NAMALWA (cell line): ENCODE data around the gene APOL1.
"Not testable (repeated sequence)": the region's sequence is repeated elsewhere in the genome, so short reads cannot be mapped to it uniquely, and the experiment has no call there.

Source experiments
- DNase-seq: peaks from one replicate; pipeline ENCODE4 v3.0.0-alpha.2; 2015; ENCODE audit warnings: low spot score

The APOL1 gene

DNA sequence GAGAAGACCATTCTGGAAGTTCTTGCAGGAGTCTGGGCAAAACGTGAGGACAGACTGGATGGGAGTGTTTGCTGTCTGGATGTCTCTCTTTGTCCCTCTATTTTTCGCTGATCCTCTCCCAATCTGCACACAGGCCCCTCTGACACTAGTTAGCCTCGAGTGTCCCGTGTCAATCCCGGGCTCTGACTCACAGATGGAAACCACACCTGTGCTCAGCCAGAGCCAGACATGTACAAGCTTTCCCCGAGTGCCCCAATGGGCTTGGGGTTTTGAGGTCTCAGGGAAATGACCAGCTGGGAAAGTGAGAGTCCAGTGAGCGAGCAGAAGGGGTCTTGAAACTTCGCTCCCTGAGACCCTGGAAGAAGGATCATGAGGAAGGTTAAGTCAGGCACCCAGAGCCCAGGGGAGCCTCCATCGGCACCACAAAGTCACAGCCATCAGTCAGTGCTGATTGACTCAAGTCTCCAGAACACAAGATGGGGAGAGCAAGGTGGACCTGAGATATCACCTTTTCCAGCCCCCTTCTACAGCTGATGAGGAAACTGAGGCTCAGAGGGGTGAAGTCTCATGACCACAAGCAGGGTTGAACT is 27.5 kb upstream of the APOL1 start:
- DNase-seq: no peak

GRCh38 chr22:36226189-36226588 is 26.7 kb upstream of the APOL1 start:
- no peak for DNase-seq

DNA sequence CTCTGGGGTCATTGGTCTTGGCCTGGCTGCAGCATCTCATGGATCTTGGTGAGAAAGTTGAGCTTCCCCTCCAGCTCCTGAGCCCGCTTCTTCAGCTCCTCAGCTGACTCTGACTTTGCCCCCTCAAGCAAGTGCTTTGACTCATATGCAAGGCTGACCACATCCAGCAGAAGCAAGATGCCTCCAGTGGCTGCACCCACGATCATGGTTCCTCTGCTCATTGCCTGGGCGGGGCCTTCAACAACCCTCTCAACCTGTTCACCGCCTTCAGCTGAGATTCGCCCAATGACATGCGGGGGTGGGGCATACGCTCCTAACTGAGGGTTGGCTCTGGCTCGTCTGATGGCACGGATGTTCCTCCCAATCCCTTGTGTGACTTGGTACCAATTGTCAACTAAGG is 25.5 kb upstream of the APOL1 start:
- DNase-seq: no peak

DNA sequence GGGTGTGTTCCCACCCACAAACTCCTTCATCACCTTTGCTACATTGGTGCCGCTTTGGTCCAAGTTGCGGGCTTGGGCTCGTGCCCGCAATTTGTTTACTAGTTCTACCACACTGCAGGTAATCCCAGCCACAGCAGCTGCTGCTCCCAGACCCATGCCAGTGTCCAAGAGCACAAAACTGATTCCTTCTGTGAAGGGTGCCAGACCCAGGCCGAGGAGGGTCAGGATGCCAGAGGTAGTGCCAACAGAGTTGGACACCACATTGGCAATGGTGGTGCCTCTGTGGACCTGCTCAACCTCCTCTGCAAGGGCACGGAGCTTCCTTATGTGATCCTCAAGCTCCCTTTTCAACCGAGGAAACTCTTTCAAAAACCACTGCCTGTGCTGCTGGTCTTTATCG is 25.1 kb upstream of the APOL1 start:
- DNase-seq: no peak

GRCh38 chr22:36228369-36228768 is 24.6 kb upstream of the APOL1 start:
- DNase-seq: not testable (repeated sequence)

DNA sequence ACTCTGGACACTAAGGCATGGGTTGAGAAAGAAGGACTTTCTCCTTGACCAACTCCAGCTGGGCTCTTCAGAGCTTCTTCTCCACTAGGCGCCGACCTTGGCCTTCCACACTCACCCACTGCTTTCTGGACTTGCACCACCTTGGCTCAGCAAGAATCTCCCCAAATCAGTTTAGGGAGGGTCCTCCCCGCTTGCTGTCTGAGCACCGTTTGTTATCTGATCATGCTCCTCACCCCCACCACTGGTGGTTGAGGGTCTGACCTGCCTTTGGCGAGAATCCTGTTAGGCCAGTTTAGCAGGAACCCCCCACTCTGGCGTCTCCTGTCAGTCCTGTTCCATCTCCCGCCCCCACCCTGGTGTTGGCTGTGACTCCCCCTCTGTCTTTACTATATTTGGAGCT is 24.0 kb upstream of the APOL1 start:
- DNase-seq: no peak

- DNase-seq: not testable (repeated sequence)
Observed at GRCh38 chr22:36229649-36230048, 23.3 kb upstream of the APOL1 start.

DNA sequence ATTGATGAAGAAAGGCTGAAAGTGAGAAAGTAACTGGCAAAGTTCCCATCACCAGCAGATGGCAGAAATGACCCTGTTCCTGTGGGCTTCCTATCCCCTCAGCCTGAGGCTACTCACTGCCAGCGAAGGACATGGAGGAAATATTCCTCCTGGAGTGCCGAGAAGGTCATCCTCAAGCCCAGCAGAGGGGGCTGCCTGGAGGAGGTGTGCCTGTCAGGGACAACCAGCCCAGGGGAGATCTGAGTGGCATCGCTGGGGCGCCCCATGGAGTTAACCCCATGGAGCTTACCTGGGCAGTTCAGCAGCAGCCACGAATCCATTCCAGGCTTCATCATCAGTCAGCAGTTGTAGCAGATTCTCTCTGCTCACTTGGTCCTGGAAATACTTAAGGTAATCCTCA is 21.9 kb upstream of the APOL1 start:
- DNase-seq: not testable (repeated sequence)

DNA sequence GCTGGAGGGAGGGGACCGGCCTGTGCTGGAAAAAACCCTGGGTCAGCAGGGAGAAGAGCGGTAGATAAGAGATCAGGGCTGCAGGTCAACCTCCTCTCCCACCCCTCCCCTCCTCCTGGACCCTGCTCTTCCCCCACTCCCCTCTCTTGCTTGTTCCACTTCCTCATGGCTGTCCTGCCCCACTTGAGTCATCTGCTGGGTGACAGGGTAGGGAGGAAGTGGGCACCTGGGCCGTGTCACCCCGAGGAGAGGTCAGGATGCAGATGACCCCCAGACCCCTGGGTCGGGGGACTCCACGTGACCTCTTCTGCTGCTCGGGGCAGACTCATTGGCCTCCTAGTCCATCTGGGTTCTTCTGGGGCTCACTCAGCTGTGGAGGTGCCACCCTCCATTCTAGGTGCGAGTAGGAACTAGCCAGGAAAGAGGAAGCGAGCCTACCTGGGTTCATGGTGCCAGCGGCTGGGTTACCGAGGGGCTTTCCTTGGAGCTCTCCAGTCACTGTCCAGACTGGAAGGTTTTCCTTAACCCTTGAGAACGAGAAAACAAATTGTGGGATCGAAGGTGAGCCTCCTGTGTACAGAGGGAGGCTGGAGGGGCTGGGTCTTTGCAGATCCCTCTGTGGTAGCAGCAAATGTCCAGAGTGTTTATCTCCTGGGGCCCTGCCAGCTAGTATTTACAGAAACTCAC is 20.1 kb upstream of the APOL1 start:
- DNase-seq: no peak

DNA sequence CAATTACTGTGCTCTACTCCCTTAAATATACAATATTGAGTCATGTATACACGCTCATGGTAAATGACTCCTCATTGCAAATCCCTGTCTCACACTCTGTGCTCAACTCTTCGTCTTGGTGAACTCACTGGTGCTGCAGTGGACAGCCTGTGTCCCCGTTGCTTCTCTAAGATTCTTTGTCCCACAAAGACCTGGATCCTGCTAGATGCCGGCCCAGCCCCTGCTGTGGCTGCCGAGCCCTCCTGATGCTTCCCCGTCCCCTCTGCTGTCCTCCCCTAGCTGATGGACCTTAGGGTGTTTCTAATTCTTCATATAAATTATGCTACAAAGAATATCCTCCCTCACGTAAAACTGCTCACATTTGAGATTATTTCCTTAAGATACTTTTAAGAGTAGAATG is 19.1 kb upstream of the APOL1 start:
- no peak for DNase-seq

- DNase-seq: no peak
Observed at GRCh38 chr22:36234213-36234612, 18.7 kb upstream of the APOL1 start.

- DNase-seq: no peak
Observed at GRCh38 chr22:36234919-36235318, 18.0 kb upstream of the APOL1 start.

- DNase-seq: no peak
Observed at GRCh38 chr22:36235585-36235984, 17.3 kb upstream of the APOL1 start.

GRCh38 chr22:36236388-36237319 is 16.3 kb upstream of the APOL1 start:
- no peak for DNase-seq

- DNase-seq: peak; percentile 46
Observed at GRCh38 chr22:36237462-36238372, 15.2 kb upstream of the APOL1 start.

DNA sequence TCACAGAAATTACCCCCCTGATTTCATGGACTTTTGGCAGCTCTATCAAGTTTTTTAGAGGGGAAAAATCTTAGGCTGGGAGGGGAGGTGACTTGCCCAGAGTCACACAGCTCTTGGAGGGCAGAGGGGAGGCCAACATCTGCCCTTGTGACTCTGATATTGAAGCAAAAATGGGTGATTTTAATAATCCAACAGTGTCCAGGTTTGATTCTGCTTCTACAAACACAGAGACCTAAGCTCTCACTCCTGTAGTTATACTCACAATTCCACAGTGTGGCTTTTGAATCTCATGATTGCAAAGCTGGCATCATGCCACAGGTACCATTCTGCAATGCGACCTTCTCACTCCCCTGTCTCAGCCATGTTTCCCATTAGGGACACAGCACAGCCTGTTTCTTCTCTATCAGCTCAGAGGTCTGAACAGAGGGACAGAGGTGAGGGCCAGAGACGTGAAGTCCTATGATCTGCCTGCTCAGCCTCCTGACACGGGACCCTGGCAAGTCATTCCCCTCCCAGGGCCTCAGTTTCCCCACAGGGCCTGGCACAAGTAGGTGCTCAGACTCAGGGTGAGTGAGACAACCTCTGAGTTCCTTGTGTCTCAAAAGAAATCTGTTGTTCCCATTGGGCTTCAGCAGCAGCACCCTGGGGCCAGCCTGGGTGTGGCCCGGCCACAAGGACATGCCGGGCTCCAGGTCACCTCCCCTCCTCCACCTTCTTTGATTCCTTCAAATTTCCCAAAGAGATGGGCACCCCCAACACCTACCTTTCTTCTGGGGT is 14.4 kb upstream of the APOL1 start:
- peak; percentile 35 for DNase-seq

DNA sequence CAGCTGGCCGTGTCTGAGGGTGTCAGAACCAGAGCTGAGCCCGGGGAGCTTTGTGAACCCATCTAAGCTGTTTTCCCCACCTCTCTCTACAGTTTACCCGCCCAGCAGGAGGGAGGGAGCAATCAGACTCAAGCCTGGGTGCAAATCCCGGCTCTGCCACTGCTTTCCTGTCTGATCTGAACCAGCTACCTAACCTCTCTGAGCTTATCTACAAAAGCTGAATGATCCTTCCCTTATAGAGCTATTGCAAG is 13.9 kb upstream of the APOL1 start:
- no peak for DNase-seq

DNA sequence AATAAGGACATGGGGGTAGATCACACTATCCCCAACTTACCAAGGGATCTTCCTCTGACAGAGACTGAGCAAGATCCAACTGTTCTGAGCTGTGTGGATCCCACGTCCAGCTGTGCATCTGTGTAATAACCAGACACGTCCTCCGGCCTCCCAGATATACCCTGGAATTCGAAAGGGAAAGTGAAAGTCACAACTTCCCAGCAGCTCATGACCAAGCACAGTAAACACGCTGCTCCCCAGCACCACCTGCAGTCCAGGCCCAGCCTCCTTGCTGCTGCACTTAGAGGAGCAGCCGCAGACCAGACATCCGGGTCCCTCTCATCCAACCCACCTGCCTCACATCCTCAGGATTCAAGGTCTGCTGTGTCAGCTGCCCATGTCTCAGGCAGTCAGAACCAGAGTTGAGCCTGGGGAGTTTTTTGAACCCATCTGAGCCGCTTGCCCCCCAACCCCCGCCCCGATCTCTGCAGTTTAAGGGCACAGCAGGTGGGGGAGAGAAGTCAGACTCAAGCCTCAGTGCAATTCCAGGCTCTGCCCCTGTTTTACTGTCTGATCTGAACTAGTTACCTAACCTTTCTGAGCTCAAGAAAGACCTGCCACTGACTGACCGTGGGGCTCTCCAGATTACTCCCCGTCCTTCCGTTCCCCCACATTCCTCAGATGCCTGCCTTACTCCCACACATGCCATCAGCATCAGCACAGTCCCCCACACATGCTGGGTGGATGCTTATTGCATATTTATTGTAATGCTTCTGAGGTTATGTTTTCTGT is 13.3 kb upstream of the APOL1 start, which contains the start of gene APOL2:
Gene APOL2, minus strand, starts transcription at position 127 of the 771 bp plus-strand sequence. CDS start 6,365 bp downstream, outside the sequence.
- peak; percentile 94 for DNase-seq

- DNase-seq: no peak
Observed at GRCh38 chr22:36243986-36244385, 8.9 kb upstream of the APOL1 start.
